Measurements from ENCODE around the gene CDK5RAP2.

Gene CDK5RAP2

DNA sequence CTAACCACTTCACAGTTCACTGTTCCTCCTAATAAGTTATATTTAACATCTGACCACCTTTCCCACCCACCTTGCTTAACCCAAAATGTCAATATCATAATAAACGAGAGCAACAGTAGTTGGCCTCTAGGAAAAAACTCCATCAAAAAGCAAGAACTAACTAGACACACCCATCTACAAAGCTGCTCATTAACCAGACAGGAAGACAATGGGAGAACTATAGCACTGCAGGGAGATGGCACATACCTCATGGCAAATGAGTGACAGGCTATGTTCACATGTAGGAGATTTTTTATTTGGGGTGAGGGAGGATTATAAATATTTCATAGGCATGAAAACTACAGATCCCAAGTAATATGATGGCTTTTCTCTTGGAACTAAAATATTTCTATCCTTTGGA, 23.6 kb upstream of the CDK5RAP2 start:
- Histone ChIP-seq H3F3A (ENCODE audit: low read depth) (no peaks in the 10 kb centered on the region), H3K9ac (ENCODE audit: low read depth, low read length, poor library complexity, severe bottlenecking) (no peak overlapping the region), H3K9me3 (ENCODE audit: insufficient read depth, low read depth, low read length) (no peaks in the 10 kb centered on the region), H3K4me1 (ENCODE audit: insufficient read depth, low read length, poor library complexity, severe bottlenecking) (peaks cover 9% of the 10 kb centered on the region), H3K79me2 (ENCODE audit: insufficient read depth, low read length) (no peaks in the 10 kb centered on the region), H3K27me3 (ENCODE audit: insufficient read depth, low read length, poor library complexity, severe bottlenecking) (no peaks in the 10 kb centered on the region), H3K36me3 (ENCODE audit: insufficient read depth, low read length) (peaks cover 22% of the 10 kb centered on the region; the same call in 1 of the 2 replicates), H3K4me2 (ENCODE audit: low read depth, low read length, poor library complexity, severe bottlenecking) (no peak overlapping the region), H2AFZ (ENCODE audit: low read length) (no peak overlapping the region), H3K4me3 (ENCODE audit: low read length, poor library complexity, severe bottlenecking) (no peak overlapping the region), H3K9me2 (replicated peaks; ENCODE audit: low read depth, low read length) (no peaks in the 10 kb centered on the region), H4K20me1 (ENCODE audit: insufficient read depth, low read length, poor library complexity, severe bottlenecking) (no peaks in the 10 kb centered on the region)
- TF ChIP-seq, protein P1, sequence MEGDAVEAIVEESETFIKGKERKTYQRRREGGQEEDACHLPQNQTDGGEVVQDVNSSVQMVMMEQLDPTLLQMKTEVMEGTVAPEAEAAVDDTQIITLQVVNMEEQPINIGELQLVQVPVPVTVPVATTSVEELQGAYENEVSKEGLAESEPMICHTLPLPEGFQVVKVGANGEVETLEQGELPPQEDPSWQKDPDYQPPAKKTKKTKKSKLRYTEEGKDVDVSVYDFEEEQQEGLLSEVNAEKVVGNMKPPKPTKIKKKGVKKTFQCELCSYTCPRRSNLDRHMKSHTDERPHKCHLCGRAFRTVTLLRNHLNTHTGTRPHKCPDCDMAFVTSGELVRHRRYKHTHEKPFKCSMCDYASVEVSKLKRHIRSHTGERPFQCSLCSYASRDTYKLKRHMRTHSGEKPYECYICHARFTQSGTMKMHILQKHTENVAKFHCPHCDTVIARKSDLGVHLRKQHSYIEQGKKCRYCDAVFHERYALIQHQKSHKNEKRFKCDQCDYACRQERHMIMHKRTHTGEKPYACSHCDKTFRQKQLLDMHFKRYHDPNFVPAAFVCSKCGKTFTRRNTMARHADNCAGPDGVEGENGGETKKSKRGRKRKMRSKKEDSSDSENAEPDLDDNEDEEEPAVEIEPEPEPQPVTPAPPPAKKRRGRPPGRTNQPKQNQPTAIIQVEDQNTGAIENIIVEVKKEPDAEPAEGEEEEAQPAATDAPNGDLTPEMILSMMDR (conservative IDR thresholded peaks at IDR 0.05; ENCODE audit: low read length), result no peak
- no peak for TF ChIP-seq EZH2phosphoT487 (IDR thresholded peaks at IDR 0.05; ENCODE audit: borderline replicate concordance)

DNA sequence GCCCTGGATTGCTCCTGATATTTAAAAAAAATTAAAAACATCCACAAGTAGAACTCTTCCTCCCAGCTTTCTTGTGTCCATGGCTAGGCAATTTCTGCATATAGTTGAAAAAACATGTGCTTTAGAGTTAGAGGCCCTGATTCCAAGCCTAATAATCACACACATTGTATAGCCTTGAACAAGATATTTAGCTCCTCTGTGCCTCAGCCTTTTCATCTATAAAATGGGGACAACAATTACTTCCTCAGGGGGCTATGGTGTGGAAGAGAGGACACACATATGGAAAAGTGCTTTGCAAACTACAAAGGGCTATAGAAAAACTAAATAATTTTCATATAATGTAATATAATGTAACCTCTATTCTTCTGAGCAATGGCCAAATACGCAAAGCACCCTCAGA, 23.0 kb upstream of the CDK5RAP2 start:
- Histone ChIP-seq H3K4me2 (ENCODE audit: low read depth, low read length, poor library complexity, severe bottlenecking) (no peak overlapping the region), H3K27me3 (ENCODE audit: insufficient read depth, low read length, poor library complexity, severe bottlenecking) (no peaks in the 10 kb centered on the region), H3K4me1 (ENCODE audit: insufficient read depth, low read length, poor library complexity, severe bottlenecking) (peaks cover 11% of the 10 kb centered on the region), H3K9me2 (replicated peaks; ENCODE audit: low read depth, low read length) (no peaks in the 10 kb centered on the region), H3F3A (ENCODE audit: low read depth) (no peaks in the 10 kb centered on the region), H3K9me3 (ENCODE audit: insufficient read depth, low read depth, low read length) (no peaks in the 10 kb centered on the region), H3K79me2 (ENCODE audit: insufficient read depth, low read length) (no peaks in the 10 kb centered on the region), H3K36me3 (ENCODE audit: insufficient read depth, low read length) (peaks cover 22% of the 10 kb centered on the region; the same call in 1 of the 2 replicates), H4K20me1 (ENCODE audit: insufficient read depth, low read length, poor library complexity, severe bottlenecking) (no peaks in the 10 kb centered on the region), H3K4me3 (ENCODE audit: low read length, poor library complexity, severe bottlenecking) (no peak overlapping the region), H2AFZ (ENCODE audit: low read length) (no peak overlapping the region), H3K9ac (ENCODE audit: low read depth, low read length, poor library complexity, severe bottlenecking) (no peak overlapping the region)
- TF ChIP-seq, protein P1 (conservative IDR thresholded peaks at IDR 0.05; ENCODE audit: low read length), result no peak
- TF ChIP-seq EZH2phosphoT487 (IDR thresholded peaks at IDR 0.05; ENCODE audit: borderline replicate concordance), result no peak

DNA sequence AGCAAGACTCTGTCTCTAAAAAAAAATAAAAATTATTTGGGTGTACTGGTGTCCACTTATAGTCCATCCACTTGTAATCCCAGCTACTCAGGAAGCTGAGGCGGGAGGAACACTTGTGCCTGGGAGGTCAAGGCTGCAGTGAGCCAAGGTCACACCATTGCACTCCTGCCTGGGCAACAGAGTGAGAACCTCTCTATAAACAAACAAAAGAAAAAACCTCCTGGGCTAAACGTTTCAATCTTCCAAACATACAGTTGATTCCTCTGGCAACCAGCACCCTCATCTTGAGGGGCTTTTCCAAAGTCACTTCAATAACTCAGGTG, 13.9 kb upstream of the CDK5RAP2 start:
- H3K9me2 ChIP-seq (replicated peaks; ENCODE audit: low read depth, low read length), result no peaks in the 10 kb centered on the region
- H3K4me3 ChIP-seq (ENCODE audit: low read length, poor library complexity, severe bottlenecking), result no peak overlapping the region
- H3K9ac ChIP-seq (ENCODE audit: low read depth, low read length, poor library complexity, severe bottlenecking), result no peak overlapping the region
- no peak overlapping the region for H3K4me2 ChIP-seq (ENCODE audit: low read depth, low read length, poor library complexity, severe bottlenecking)
- TF ChIP-seq EZH2phosphoT487 (IDR thresholded peaks at IDR 0.05; ENCODE audit: borderline replicate concordance), result no peak
- TF ChIP-seq, protein P1 (conservative IDR thresholded peaks at IDR 0.05; ENCODE audit: low read length), result no peak
- H3K79me2 ChIP-seq (ENCODE audit: insufficient read depth, low read length), result no peaks in the 10 kb centered on the region
- H2AFZ ChIP-seq (ENCODE audit: low read length), result no peak overlapping the region
- peaks cover 5% of the 10 kb centered on the region for H3K4me1 ChIP-seq (ENCODE audit: insufficient read depth, low read length, poor library complexity, severe bottlenecking)
- no peaks in the 10 kb centered on the region for H3F3A ChIP-seq (ENCODE audit: low read depth)
- no peaks in the 10 kb centered on the region for H3K27me3 ChIP-seq (ENCODE audit: insufficient read depth, low read length, poor library complexity, severe bottlenecking)
- no peaks in the 10 kb centered on the region for H3K9me3 ChIP-seq (ENCODE audit: insufficient read depth, low read depth, low read length)
- H4K20me1 ChIP-seq (ENCODE audit: insufficient read depth, low read length, poor library complexity, severe bottlenecking), result no peaks in the 10 kb centered on the region
- no peaks in the 10 kb centered on the region for H3K36me3 ChIP-seq (ENCODE audit: insufficient read depth, low read length)
